ENCODE results near the gene MPST. TPM values are rescaled to one million over a fixed set of nuclear protein-coding genes. Genes with fewer than 3 reads are reported as not detected.

Gene MPST
- total and polyA plus RNA-seq, 9 donors: 5.4 to 178 (median 91.6) TPM

GRCh38 chr22:37077802-37078448 is 58.4 kb downstream of the MPST start:
- DNase-seq: peak in 2 of 5 donors; percentile 37 to 57
- no peaks in the 10 kb centered on the region for H3K9me3 ChIP-seq
- intact Hi-C loops (cut with DNase I): no loop called here

GRCh38 chr22:37079158-37079557 is 59.6 kb downstream of the MPST start:
- intact Hi-C loops (cut with DNase I): no loop called here
- Histone ChIP-seq H3K4me3 (no peak overlapping the region), H3K9me3 (no peaks in the 10 kb centered on the region), H3K27ac (no peak overlapping the region), H3K4me1 (ENCODE audit: insufficient read depth) (no peaks in the 10 kb centered on the region), H3K36me3 (no peaks in the 10 kb centered on the region), H3K27me3 (no peaks in the 10 kb centered on the region)
- DNase-seq: no peak
- no peak for TF ChIP-seq EP300 (IDR thresholded peaks at IDR 0.05)
- no peak for TF ChIP-seq POLR2A (IDR thresholded peaks at IDR 0.05)
- WGBS, 3 donors: 24 to 32% (median 29%) methylated on average over 5 of the region's 5 CpGs

More at GRCh38 chr22:37077802-37078448, 58.4 kb downstream of the MPST start:
- Histone ChIP-seq H3K36me3 (no peaks in the 10 kb centered on the region), H3K4me3 (no peak overlapping the region), H3K4me1 (ENCODE audit: insufficient read depth) (no peaks in the 10 kb centered on the region), H3K27ac (no peak overlapping the region), H3K27me3 (no peaks in the 10 kb centered on the region)
- 21 to 32% (median 26%) methylated on average over 15 of the region's 15 CpGs for WGBS, 3 donors
- TF ChIP-seq EP300 (IDR thresholded peaks at IDR 0.05) (no peak), CTCF (IDR thresholded peaks at IDR 0.05) (peak; percentile 11 to 32 (median 28))

Small RNAs within 50 kb of the gene (small RNA-seq; reads per million reads assigned to genes)
- gene RF00019: not detected

Other genes starting within 250 kb of the MPST start
- gene IFT27, start 243.6 kb upstream of the MPST start, total RNA-seq: 10 to 100 TPM; 26.0 to 38.8 (median 29.5) TPM
- 10 to 100 TPM; 14.2 to 20.0 TPM for gene IFT27, start 243.6 kb upstream of the MPST start, polyA plus RNA-seq
- under 1 TPM in 1 of 7 donors, not detected in 6; 0.41 TPM for gene PVALB, start 202.7 kb upstream of the MPST start, total RNA-seq
- under 1 TPM in 1 of 2 donors, not detected in 1; 0.47 TPM for gene PVALB, start 202.7 kb upstream of the MPST start, polyA plus RNA-seq
- gene NCF4, start 158.7 kb upstream of the MPST start, total RNA-seq: 1 to 10 TPM; 2.2 to 6.7 (median 4.8) TPM
- gene NCF4, start 158.7 kb upstream of the MPST start, polyA plus RNA-seq: 1 to 10 TPM; 4.6 to 5.0 TPM
- gene CSF2RB, start 106.1 kb upstream of the MPST start, total RNA-seq: 1 to 10 TPM in 4 of 7 donors, under 1 TPM in 3; 0.53 to 2.3 (median 1.8) TPM
- gene CSF2RB, start 106.1 kb upstream of the MPST start, polyA plus RNA-seq: 1 to 10 TPM in 1 of 2 donors, under 1 TPM in 1; 0.96 to 2.0 TPM
- gene TST, start 295 bp upstream of the MPST start, total RNA-seq: 10 to 100 TPM; 25.9 to 59.9 (median 42.4) TPM
- gene TST, start 295 bp upstream of the MPST start, polyA plus RNA-seq: 10 to 100 TPM in 1 of 2 donors, 1 to 10 TPM in 1; 6.4 to 55.7 TPM
- 10 to 100 TPM; 15.9 to 34.7 (median 28.7) TPM for gene KCTD17, start 32.0 kb downstream of the MPST start, total RNA-seq
- 10 to 100 TPM in 1 of 2 donors, 1 to 10 TPM in 1; 4.5 to 25.0 TPM for gene KCTD17, start 32.0 kb downstream of the MPST start, polyA plus RNA-seq
- gene TMPRSS6, start 90.0 kb downstream of the MPST start, total RNA-seq: 1 to 10 TPM in 1 of 7 donors, under 1 TPM in 1, not detected in 5; 0.33 to 2.4 TPM
- gene TMPRSS6, start 90.0 kb downstream of the MPST start, polyA plus RNA-seq: under 1 TPM in 1 of 2 donors, not detected in 1; 0.04 TPM
- 1 to 10 TPM in 4 of 7 donors, under 1 TPM in 2, not detected in 1; 0.34 to 4.1 (median 1.4) TPM for gene IL2RB, start 130.2 kb downstream of the MPST start, total RNA-seq
- 1 to 10 TPM in 1 of 2 donors, under 1 TPM in 1; 0.42 to 1.6 TPM for gene IL2RB, start 130.2 kb downstream of the MPST start, polyA plus RNA-seq
- gene C1QTNF6, start 168.5 kb downstream of the MPST start, total RNA-seq: 1 to 10 TPM; 4.0 to 7.7 (median 4.9) TPM
- gene C1QTNF6, start 168.5 kb downstream of the MPST start, polyA plus RNA-seq: 1 to 10 TPM; 6.7 to 8.5 TPM
- 1 to 10 TPM; 1.7 to 9.2 (median 5.0) TPM for gene SSTR3, start 192.7 kb downstream of the MPST start, total RNA-seq
- gene SSTR3, start 192.7 kb downstream of the MPST start, polyA plus RNA-seq: 1 to 10 TPM; 1.6 to 2.2 TPM
- 10 to 100 TPM in 2 of 7 donors, 1 to 10 TPM in 5; 2.3 to 18.4 (median 6.0) TPM for gene RAC2, start 224.5 kb downstream of the MPST start, total RNA-seq
- 10 to 100 TPM in 1 of 2 donors, 1 to 10 TPM in 1; 3.9 to 11.0 TPM for gene RAC2, start 224.5 kb downstream of the MPST start, polyA plus RNA-seq